ENCODE results near the gene LBR. TPM values are rescaled to one million over a fixed set of nuclear protein-coding genes. Genes with fewer than 3 reads are reported as not detected.
A peak's percentile ranks its signal among the peaks of the same experiment; 100 is the strongest.

The LBR gene
- total RNA-seq, 1 donor from 2014 or later, result 8.9 TPM

DNA sequence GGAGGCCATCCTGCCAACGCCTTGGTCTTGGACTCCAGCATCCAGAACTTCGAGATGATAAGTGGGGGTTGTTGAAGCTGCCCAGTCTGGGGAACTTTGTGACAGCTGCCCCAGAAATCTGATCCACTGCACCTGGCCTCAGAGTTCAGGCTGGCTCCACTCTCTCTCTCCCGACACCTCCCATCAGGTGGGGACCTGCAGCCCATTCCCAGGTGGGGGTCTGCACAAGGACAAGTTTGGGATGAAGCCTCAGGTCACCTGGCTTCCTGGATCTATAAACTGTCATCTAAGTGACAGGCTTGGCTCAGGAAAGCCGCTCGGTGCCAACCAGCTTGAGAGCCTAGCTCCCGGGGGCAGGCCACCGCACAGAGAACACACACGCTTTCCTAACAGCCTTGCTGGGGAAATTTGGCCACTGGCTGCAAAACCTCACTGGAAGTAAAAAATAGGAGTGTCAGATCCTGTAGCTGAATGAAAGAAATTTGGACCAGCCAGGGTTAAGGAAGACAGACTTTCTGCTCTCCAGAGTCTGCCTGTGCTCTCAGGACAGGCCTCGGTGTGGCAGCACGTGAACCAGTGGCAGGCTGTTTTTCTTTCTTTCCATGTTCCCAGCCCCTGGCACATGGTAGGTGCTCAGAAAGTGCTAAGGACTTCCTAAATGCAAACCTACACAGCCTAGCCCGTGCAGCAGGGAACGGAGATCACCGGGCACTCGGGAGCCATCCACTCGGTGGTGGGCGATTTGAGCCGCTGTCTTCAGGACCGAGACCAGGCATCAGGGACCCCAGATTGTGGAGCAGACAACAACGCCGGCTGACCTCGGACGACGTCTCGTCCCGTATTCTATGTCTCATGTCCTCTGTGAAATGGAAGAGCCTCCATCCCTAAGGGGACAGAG lies 42.6 kb upstream of the LBR start:
- Histone ChIP-seq H3K4me1 (peaks cover 30% of the 10 kb centered on the region), H3K27ac (replicated peaks) (no peak overlapping the region), H3K9me3 (replicated peaks) (no peaks in the 10 kb centered on the region), H3K27me3 (ENCODE audit: low read depth) (no peaks in the 10 kb centered on the region), H3K36me3 (no peaks in the 10 kb centered on the region), H3K4me3 (no peak overlapping the region)
- TF ChIP-seq, protein P1, sequence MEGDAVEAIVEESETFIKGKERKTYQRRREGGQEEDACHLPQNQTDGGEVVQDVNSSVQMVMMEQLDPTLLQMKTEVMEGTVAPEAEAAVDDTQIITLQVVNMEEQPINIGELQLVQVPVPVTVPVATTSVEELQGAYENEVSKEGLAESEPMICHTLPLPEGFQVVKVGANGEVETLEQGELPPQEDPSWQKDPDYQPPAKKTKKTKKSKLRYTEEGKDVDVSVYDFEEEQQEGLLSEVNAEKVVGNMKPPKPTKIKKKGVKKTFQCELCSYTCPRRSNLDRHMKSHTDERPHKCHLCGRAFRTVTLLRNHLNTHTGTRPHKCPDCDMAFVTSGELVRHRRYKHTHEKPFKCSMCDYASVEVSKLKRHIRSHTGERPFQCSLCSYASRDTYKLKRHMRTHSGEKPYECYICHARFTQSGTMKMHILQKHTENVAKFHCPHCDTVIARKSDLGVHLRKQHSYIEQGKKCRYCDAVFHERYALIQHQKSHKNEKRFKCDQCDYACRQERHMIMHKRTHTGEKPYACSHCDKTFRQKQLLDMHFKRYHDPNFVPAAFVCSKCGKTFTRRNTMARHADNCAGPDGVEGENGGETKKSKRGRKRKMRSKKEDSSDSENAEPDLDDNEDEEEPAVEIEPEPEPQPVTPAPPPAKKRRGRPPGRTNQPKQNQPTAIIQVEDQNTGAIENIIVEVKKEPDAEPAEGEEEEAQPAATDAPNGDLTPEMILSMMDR (IDR thresholded peaks at IDR 0.05; ENCODE audit: borderline replicate concordance), result no peak
- DNase-seq, result no peak
- intact Hi-C loops (cut with micrococcal nuclease), result loop anchor here (5.0 kb wide), 1 partner anchor 507 kb away; no protein-coding TSS in a partner anchor

GRCh38 chr1:225469051-225469450 lies 41.2 kb upstream of the LBR start:
- peaks cover 33% of the 10 kb centered on the region for H3K4me1 ChIP-seq
- no peaks in the 10 kb centered on the region for H3K36me3 ChIP-seq
- TF ChIP-seq, protein P1 (IDR thresholded peaks at IDR 0.05; ENCODE audit: borderline replicate concordance), result no peak
- H3K9me3 ChIP-seq (replicated peaks), result no peaks in the 10 kb centered on the region
- intact Hi-C loops (cut with micrococcal nuclease), result no loop called here
- no peak overlapping the region for H3K4me3 ChIP-seq
- DNase-seq, result no peak
- no peaks in the 10 kb centered on the region for H3K27me3 ChIP-seq (ENCODE audit: low read depth)
- no peak overlapping the region for H3K27ac ChIP-seq (replicated peaks)

GRCh38 chr1:225468270-225469020 lies 40.6 kb upstream of the LBR start:
- TF ChIP-seq, protein P1 (IDR thresholded peaks at IDR 0.05; ENCODE audit: borderline replicate concordance), result no peak
- peak overlapping the region; percentile 54 for H3K4me3 ChIP-seq
- no peak for DNase-seq

DNA sequence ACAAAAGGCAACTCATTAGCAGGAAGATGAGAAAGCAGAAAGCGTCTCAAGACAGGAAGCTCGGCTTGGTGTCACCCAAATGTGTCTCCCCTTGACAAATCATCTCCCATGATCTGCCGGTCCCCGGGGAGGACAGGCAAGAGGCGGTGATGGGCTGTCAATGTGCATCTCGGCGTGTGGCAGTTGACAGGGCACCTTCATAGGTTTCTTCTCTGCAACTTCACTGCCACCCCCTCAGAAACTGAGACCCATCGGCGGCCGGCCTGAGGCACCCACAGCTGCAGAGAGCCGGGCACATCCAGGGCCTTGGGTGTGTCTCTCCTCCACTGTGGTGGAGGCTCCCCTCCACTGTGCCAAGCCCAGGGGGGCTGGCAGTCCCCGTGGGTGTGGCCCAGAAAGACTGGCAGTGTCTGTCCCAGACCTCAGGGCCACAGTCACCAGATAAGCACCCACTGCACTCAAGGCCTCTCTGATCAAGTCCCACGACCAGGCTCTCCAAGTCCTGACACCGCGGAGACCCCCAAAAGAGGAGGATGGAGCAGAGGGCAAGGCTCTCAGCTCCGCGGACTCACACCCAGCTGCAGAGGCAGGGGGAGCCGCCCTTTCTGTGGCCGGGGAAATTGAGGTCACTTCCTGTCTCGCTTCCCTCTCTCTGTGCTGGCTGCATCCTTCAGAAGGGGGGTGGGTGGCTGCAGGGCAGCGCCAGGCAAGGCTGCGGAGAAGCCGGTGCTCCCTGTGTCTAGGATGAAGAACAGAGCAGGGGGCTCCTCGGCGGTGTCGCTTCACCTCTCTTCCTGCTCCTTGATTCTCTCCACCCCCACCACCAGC lies 39.6 kb upstream of the LBR start:
- no peaks in the 10 kb centered on the region for H3K9me3 ChIP-seq (replicated peaks)
- no peaks in the 10 kb centered on the region for H3K36me3 ChIP-seq
- intact Hi-C loops (cut with micrococcal nuclease), result no loop called here
- H3K4me1 ChIP-seq, result peaks cover 46% of the 10 kb centered on the region
- TF ChIP-seq, protein P1 (IDR thresholded peaks at IDR 0.05; ENCODE audit: borderline replicate concordance), result no peak
- peak overlapping the region; percentile 54 for H3K4me3 ChIP-seq
- H3K27me3 ChIP-seq (ENCODE audit: low read depth), result no peaks in the 10 kb centered on the region
- peak; percentile 71 for DNase-seq
- peak overlapping the region; percentile 83 for H3K27ac ChIP-seq (replicated peaks)

More at GRCh38 chr1:225468270-225469020, 40.6 kb upstream of the LBR start:
- H3K27me3 ChIP-seq (ENCODE audit: low read depth), result no peaks in the 10 kb centered on the region
- no peaks in the 10 kb centered on the region for H3K36me3 ChIP-seq
- H3K4me1 ChIP-seq, result peaks cover 39% of the 10 kb centered on the region
- no peaks in the 10 kb centered on the region for H3K9me3 ChIP-seq (replicated peaks)
- peak overlapping the region; percentile 83 for H3K27ac ChIP-seq (replicated peaks)
- intact Hi-C loops (cut with micrococcal nuclease), result no loop called here

DNA sequence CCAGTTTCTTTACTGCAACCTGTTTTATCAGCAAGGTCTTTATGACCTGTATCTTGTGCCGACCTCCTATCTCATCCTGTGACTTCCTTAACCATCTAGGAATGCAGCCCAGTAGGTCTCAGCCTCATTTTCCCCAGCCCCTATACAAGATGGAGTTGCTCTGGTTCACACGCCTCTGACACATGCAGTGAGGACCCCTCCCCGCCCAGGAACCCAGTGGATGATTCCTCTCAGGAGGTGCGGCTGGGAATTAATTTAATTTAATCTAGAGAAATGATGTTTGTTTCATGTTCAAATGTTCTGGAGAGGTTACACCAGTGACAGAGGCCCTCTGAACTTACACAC lies 39.0 kb upstream of the LBR start:
- H3K36me3 ChIP-seq, result no peaks in the 10 kb centered on the region
- TF ChIP-seq, protein P1 (IDR thresholded peaks at IDR 0.05; ENCODE audit: borderline replicate concordance), result no peak
- H3K4me1 ChIP-seq, result peaks cover 46% of the 10 kb centered on the region
- H3K9me3 ChIP-seq (replicated peaks), result no peaks in the 10 kb centered on the region
- no peaks in the 10 kb centered on the region for H3K27me3 ChIP-seq (ENCODE audit: low read depth)
- intact Hi-C loops (cut with micrococcal nuclease), result no loop called here
- peak overlapping the region; percentile 83 for H3K27ac ChIP-seq (replicated peaks)
- no peak for DNase-seq
- H3K4me3 ChIP-seq, result peak overlapping the region; percentile 54

Measured in left ventricle myocardium inferior (tissue), 1 donor.